GM18511 (cell line): ENCODE data around the gene GATB.
"Not testable (repeated sequence)": the region's sequence is repeated elsewhere in the genome, so short reads cannot be mapped to it uniquely, and the experiment has no call there.

Experiments used
- ATAC-seq: cut with Tn5 transposase; IDR thresholded peaks from one replicate; pipeline ENCODE4 v1.9.1; 2021; ENCODE audit warnings: mild to moderate bottlenecking, moderate library complexity; ENCODE audit not compliant: unreplicated experiment

Gene GATB

DNA sequence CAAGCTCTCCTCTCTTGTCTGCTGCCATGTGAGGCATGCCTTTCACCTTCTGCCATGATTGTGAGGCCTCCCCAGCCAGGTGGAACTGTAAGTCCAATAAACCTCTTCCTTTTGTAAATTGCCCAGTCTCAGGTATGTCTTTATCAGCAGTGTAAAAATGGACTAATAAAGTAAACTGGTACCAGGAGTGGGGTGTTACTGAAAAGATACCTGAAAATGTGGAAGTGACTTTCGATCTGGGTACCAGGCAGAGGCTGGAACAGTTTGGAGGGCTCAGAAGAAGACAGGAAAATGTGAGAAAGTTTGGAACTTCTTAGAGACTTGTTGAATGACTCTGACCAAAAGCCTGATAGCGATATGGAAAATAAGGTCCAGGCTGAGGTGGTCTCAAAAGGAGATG is 24.0 kb downstream of the GATB start:
- ATAC-seq, result not testable (repeated sequence)

DNA sequence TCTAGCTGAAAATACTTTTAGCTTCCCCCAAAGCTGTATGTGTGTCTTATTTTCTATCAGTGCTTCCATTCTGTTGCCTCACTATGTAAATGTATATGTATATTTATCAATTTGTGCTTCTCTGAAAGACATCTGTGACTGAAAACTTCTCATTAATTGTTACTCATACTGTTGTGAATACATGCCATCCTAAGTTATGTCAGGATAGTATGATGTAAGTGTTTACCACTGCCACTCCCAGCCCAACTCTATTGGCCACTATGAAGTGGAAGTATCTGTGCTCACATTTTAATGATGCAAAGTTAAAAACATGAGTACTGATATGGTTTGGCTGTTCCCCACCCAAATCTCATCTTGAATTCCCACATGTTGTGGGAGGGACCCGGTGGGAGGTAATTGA is 24.4 kb downstream of the GATB start:
- no peak for ATAC-seq

DNA sequence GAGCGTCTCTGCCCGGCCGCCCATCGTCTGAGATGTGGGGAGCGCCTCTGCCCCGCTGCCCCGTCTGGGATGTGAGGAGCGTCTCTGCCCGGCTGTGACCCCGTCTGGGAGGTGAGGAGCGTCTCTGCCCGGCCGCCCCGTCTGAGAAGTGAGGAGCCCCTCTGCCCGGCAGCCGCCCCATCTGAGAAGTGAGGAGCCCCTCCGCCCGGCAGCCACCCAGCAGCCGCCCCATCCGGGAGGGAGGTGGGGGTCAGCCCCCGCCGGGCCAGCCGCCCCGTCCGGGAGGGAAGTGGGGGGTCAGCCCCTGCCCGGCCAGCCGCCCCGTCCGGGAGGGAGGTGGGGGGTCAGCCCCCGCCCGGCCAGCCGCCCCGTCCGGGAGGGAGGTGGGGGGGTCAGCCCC is 29.1 kb downstream of the GATB start:
- not testable (repeated sequence) for ATAC-seq

DNA sequence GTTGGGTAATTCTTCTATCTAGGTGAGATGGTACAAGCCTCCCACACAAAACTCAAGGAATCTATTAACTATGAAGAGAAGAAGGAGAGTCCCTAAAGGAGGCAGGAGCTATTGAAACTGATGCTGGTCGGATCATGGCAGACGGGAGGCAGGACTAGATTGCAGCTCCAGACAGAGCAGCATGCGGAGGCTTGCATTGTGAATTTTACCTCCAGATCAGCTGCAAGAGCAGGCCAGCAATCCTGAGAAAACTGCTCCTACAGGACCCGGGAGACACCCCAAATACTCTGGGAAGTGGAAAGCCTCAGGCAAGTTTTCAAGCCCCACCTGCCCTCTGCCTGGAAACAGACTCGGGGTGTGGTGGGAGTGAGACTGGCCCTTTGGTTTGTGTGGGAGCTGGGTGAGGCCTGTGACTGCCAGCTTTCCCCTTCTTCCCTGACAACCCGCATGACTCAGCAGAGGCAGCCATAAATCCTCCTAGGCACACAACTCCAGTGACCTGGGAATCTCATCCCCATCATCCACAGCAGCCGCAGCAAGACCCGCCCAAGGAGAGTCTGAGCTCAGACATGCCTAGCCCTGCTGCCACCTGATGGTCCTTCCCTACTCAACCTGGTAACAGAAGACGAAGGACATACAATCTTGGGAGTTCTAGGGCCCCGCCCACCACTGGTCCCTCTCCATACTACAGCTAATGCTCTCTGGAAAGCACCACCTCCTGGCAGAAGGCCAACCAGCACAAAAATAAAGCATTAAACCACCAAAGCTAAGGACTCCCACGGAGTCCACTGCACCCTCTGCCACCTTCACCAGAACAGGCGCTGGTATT is 30.9 kb downstream of the GATB start:
- ATAC-seq, result no peak

DNA sequence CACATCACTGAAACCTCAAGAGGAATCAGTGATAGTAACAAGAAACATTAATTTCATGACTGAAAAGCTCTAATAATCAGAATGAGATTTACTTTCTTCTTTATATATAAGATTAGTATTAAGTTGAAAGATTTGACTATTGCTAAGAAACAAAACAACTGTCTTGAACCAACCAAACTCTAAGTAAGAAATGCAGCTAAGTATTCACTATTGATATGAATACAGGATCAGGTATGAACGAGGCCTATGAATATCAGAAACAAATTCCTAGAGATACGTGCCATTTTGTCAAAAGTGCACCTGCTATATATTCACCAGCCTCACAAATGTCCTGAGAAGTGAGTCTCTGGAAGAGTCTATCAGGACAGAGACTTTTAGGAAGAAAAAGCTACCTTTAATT is 32.1 kb downstream of the GATB start:
- ATAC-seq, result no peak

DNA sequence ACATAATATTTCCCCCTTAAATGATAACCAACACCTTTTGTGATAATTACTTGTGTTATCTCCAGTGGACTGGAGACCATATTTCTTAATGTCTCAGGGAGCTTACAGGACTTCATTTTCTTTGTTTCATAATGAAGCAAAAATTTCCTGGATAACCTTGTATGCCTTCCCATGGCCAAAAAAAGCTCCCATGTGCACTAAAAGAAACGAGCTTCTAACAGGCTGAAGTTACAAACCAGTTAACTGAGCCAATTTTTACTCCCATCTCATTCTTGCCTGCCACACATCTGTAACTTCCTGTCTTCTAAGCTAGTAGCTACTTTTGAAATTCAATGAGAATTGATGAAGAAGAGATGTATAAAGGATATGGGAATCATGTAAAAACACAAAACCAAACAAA is 32.8 kb downstream of the GATB start:
- no peak for ATAC-seq

DNA sequence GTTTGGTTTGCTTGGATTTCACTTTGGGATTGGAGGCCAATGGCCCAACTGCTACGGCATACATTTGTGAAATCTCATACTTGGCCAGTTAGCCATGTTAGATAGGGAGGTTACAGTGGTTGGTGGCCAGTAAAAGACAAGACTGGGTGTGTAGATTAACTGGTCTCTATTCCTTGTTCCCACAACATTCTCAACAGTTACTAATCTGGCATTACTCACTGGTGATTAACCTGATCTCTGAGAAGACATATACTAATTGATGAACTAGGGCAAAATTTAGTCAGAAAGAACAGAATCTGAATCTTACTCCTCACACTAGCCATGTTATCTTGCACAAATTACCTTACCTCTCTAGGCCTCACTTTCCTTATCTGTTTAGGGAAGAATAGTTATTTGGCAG is 33.4 kb downstream of the GATB start:
- no peak for ATAC-seq

DNA sequence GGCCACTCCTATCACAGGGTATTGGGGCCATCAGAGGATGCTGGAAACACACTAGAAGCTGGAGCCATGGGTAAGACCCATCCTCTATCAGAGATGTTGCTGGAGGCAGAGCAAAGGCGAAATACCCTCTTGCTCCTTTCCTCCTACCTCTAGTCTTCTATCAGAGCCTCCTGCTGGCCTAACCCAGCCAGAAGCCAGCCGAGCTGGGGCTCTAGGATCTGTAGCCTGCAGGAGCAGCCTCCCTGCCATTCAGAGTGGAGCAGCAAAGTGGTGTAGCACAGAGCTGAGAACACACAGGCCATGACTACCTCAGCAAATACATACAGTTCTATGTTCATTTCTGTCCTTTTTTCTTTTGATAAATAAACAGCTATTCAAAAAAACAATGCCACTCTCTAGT is 35.7 kb downstream of the GATB start:
- ATAC-seq, result no peak

DNA sequence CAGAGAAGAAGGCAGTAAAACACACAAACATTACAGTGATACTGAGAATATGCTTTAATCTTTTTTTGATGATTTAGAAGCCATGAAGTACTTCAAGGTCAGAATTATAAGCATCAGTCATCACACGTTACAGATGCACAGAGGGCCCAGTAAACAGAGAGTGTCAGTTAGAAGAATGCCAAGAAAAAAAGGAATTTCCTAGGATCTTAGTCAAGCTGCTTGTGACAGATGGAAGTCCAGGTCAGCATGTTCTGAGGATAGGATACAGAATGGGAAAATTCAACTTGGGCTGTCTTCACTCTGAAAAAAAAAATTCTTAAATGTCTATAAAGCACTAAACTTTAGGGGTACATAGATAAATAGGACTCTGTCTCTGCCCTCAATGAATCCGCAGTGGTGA is 38.9 kb downstream of the GATB start:
- ATAC-seq, result no peak

DNA sequence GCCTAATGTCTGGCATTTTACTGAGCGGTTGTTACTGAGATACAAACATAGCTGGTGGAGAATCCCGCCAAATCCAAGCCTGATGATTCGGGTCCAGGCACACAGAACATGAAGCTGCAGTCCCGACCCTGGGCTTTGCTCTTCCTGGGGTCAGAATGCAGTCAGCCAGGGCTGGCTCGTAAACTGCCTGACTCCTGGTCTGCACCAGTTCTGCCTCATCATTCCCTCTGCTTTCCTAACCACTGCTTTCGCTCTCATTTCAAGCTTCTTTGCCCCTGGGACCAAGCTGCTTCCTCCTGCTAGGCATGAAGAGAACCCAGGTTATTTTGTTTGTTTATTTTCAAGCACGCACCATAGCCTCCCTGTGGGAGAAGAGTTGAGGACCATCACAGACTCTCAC is 39.3 kb downstream of the GATB start:
- no peak for ATAC-seq

DNA sequence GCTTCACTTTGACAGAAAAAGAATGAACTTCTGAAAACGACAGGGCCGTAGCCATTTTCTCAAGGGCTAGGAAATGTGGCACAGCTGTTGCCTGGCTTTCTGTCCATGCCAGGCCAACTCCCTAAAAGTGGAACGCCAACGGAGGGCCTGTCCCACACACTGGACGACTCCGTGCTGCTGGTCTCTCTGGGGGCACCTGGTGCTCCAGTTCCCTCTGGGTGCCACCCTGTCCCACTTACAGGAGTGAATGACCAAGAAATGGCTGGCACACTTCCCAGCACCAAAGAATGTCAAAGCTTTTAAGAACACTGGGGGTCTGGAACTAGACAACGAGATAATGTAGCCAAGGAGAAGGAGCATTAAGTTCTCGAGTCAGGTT is 40.9 kb downstream of the GATB start:
- ATAC-seq, result no peak

DNA sequence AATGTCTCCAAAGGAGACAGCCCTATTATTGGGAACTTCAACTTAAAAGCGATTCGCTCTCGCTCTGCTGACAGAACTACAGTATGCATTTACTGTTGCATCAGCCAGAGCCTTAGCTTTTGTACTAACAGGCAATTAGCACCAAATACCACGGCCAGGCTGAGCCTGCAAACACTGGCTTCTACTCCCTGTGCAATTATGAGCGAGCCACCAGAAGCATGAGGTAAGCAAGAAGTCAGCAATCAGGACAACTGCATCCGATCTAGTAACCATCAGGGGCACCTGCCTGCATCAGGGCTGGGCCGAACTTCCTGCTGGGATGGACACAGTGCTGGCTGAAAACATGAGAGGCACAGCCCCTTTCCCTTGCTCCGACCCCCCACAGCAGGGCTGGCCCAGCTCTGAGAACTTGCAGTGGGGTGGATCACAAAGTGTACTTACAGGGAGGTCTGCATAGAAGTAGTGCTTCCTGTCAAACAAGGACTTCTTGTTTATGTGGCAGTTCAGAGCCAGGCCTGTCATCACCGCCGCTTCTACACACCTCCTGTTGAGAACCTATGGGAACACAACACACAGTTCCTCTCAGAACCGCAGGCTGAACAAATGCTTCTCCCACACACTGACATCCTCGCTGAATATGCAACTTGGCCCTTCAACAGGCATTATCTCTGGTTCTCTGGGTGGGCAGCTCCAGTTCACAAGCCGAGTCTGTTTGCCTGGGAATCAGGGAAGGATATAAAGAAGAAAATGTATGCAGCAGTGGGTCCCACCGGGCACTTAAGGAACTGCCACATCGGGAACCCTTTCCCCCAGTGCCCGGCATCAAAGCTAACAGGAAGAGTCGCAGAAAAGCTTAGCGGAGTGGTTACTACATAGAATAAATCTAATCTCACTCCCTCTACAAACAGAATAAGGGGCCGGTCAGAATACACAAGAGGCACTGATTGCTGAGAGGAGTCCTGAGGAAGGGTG is 41.5 kb downstream of the GATB start:
- no peak for ATAC-seq

DNA sequence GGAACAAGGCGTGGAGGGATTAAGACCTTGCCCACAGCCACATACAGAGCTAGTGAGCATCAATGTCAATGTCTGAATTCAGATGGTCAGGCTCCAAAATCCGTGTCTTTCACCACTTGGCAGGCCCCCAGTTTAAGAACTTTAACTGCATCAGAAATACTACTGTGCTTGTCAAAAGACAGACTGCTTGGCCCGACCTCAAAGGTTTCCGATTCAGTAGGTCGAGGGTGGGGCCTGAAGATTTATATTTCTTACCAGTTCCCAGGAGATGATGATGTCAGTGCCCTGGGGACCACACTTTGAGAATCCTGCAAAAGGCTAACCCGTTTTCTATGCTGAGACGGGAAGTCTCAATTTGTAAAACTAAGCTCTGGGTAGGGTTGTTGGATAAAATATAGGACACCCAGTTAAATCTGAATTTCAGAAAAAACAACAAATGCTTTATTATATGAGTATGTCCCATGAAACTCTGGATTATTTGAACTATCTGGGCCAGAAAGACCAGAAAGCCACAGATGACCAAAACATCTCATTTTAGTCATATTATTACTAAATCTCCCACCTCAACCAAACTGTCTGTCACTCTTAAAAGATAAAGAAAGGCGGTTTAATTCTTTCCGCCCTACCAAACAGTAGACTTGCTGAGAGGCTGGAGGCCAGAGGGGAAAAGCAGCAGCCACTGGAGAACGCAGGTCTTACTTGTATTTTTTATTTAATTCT is 42.7 kb downstream of the GATB start:
- no peak for ATAC-seq

DNA sequence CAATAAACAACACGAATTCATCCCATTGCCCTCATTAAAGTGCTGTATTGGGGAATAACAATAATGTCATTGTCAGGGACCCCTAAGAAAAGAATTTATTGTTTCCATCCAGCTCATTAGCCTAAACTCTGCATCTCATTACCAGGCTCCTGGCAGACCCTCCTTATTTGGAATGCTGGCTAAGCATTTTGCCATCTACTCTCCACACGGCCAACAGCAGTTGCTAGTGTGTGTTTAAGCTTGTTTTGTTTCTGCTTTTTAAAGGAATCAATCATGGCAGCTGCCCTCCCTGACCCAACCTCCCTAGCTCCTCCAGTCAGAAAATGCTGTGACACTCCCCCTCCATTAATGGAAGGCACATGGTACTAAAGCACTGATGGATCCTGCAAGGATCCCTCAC is 43.5 kb downstream of the GATB start:
- ATAC-seq, result no peak

DNA sequence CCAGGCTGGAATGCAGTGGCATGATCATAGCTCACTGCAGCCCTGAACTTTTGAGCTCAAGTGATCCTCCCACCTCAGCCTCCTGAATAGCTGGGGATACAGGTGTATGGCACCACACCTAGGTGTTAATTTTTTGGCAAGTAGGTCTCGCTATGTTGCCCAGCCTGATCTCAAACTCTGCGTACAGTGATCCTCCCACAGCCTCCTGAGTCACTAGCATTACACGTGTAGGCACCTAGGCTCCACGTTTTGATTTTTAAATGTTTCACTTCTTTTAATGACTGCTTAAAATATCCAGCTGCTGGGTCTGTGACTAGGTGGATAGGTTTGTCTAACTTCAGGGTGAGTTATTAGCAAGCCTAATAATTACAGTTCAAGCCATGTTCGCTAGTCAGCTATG is 44.5 kb downstream of the GATB start:
- ATAC-seq, result no peak

DNA sequence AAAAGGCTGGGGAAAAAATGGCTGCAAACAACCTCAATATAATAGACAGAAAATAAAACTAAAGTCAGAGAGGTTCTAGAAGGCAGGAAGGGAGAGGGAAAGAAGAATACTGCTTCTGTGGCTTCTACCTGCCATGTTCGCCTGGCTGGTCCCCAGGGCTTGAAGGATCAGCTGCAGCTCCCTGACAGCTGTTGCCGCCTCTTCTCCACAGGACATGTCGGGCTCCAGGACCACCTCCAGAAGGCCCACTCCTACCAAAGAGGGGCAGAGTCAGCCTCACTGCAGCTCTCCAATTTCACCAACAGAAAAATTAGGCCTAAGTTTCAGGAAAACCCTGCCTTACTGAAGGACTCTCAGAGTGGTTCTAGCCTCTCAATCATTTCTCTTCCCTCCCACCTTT is 44.9 kb downstream of the GATB start:
- ATAC-seq, result no peak

DNA sequence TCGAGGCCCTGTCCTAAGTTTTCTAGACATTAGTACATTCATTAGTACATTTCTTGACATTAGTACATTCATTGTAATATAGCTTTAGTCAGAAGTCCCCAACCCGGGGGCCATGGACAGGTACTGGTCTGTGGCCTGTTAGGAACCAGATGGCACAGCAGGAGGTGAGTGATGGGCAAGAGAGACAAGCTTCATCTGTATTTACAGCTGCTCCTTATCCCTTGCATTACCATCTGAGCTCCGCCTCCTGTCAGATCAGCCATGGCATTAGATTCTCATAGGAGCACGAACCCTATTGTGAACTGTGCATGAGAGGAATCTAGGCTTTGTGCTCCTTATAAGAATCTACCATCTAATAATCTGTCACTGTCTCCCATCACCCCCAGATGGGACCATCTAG is 48.0 kb downstream of the GATB start:
- ATAC-seq, result no peak

DNA sequence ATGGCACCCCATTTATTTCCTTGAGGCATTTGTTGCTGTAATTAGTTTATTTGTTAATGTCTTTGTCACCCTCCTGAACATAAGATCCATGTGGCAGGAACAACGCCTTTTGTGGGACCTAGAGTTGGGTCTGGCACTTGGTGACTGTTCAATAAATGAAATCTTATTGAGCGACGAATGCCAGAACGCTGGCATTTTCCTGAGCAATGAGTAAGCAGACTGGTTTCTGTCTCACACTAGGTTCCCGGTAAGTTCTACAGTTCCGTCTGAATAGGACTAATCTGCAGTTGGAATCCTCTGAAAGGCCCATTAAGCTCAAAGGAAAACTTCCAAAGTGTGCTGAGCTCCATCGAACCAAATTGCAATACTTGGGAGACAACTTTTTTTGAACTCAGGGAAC is 49.2 kb downstream of the GATB start:
- no peak for ATAC-seq

DNA sequence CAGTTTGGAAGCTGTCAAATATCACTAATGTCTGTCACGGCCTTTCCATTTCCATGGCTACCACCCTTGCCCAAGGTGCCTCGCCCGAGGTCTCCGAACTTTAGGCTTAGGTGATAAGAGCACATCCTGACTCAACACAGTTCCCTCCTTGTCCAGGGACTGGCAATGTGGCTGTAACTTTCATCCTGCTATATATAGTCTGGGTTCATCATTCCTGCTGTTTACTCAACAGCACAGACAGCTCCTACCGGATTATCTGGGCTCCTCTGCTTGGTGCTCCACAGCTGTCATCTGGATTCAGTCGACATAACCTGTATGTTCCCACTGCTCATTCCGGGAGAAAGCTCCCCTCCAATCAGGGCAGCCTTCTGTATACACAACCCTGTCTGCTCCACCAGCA is 51.2 kb downstream of the GATB start:
- no peak for ATAC-seq

DNA sequence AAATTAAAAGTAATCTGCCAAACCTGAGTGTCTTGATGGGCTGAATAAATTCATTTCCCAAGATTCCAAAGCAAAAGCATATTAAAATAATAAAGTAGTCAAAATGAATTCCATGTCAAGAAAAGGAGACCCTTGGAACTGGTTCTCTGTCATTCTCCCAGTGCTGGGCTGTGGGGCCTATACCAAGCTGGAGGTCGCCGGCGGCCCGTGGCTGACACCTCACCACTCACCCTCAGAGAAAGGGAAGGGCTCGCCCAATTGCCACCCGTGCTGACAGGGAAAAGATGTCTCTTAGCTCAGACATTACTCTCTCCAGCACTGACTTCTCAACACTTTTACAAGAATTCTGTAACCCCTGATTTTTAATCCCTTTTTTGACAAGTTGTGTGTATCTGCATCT is 51.7 kb downstream of the GATB start:
- no peak for ATAC-seq

DNA sequence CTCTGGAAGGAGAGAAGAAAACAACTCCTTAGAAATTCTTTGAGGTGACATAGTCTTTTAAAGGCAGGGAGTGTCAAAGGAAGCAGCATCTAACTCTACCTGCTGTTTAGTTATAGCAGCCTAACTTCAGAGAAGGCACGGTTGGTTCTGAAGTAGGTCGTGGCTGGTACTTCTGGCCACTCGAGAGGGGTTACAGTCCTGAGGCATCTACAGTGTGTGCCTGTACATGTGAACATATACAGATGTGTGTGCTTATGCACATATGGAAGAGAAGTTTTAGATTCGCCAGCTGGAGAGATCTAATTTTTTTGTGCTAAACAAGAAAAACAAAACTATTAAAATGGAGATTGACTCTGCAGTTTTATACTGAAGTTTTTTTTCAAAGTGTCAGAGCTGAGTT is 52.7 kb downstream of the GATB start:
- no peak for ATAC-seq
